KMS-11 (cell line): ENCODE results near the gene NT5DC3.

Experiments used
- H2AFZ ChIP-seq: fragments of 200-600 bp; sonication (generic); 2 replicates; pipeline ENCODE4 v1.6.1; 2016; ENCODE audit warnings: antibody characterized with exemption, mixed run types, low read depth
- H3K27ac ChIP-seq: fragments of 200-600 bp; sonication (generic); 2 replicates; pipeline ENCODE4 v1.6.1; 2016; ENCODE audit warnings: mild to moderate bottlenecking, mixed run types
- H3K27me3 ChIP-seq: fragments of 200-600 bp; sonication (generic); 2 replicates; pipeline ENCODE4 v1.6.1; 2017; ENCODE audit warnings: mild to moderate bottlenecking, low read depth, mixed run types, moderate library complexity; ENCODE audit not compliant: insufficient read depth
- H3K36me3 ChIP-seq: fragments of 200-600 bp; sonication (generic); 2 replicates; pipeline ENCODE4 v1.6.1; 2017; ENCODE audit warnings: mild to moderate bottlenecking, mixed run types; ENCODE audit not compliant: insufficient read depth
- H3K4me1 ChIP-seq: fragments of 200-600 bp; sonication (generic); 2 replicates; pipeline ENCODE4 v1.6.1; 2016; ENCODE audit warnings: mild to moderate bottlenecking, low read depth, mixed run types; ENCODE audit not compliant: poor library complexity, severe bottlenecking
- H3K4me2 ChIP-seq: fragments of 200-600 bp; sonication (generic); 2 replicates; pipeline ENCODE4 v1.7.0; 2016; ENCODE audit warnings: mild to moderate bottlenecking, mixed run types
- H3K4me3 ChIP-seq: fragments of 200-600 bp; sonication (generic); IDR thresholded peaks from 2 replicates; pipeline ENCODE4 v1.6.1; 2017; ENCODE audit warnings: low read depth, low read length, mixed read lengths; ENCODE audit not compliant: insufficient read depth
- H3K79me2 ChIP-seq: fragments of 200-600 bp; sonication (generic); 2 replicates; pipeline ENCODE4 v1.6.1; 2016; ENCODE audit warnings: low read depth, mixed run types; ENCODE audit not compliant: insufficient read depth
- H3K9ac ChIP-seq: fragments of 200-600 bp; sonication (generic); 2 replicates; pipeline ENCODE4 v1.6.1; 2016; ENCODE audit warnings: mild to moderate bottlenecking, mixed run types
- H4K20me1 ChIP-seq: fragments of 200-600 bp; sonication (generic); 2 replicates; pipeline ENCODE4 v1.6.1; 2016; ENCODE audit warnings: mild to moderate bottlenecking, mixed run types; ENCODE audit not compliant: insufficient read depth
- CTCF ChIP-seq: fragments of 200-600 bp; sonication (generic); conservative IDR thresholded peaks from 2 replicates; pipeline ENCODE4 v1.6.1; 2017; ENCODE audit warnings: low read depth, mild to moderate bottlenecking, antibody characterized with exemption, low read length, moderate library complexity, mixed read lengths

The NT5DC3 gene

GRCh38 chr12:103802586-103802886 lies 38.5 kb downstream of the NT5DC3 start:
- TF ChIP-seq CTCF = no peak
- H3K4me2 ChIP-seq = no peak overlapping the region

GRCh38 chr12:103801709-103802585 lies 39.1 kb downstream of the NT5DC3 start:
- no peaks in the 10 kb centered on the region for H4K20me1 ChIP-seq
- no peaks in the 10 kb centered on the region for H3K79me2 ChIP-seq
- no peaks in the 10 kb centered on the region for H3K4me1 ChIP-seq
- no peaks in the 10 kb centered on the region for H3K27me3 ChIP-seq
- no peaks in the 10 kb centered on the region for H3K36me3 ChIP-seq
- no peak for TF ChIP-seq CTCF
- H3K9ac ChIP-seq = no peak overlapping the region
- no peak overlapping the region for H3K4me2 ChIP-seq
- H2AFZ ChIP-seq = no peak overlapping the region
- no peak overlapping the region for H3K4me3 ChIP-seq
- no peak overlapping the region for H3K27ac ChIP-seq

More at GRCh38 chr12:103802586-103802886, 38.5 kb downstream of the NT5DC3 start:
- H3K4me3 ChIP-seq = no peak overlapping the region
- no peak overlapping the region for H3K27ac ChIP-seq
- H2AFZ ChIP-seq = no peak overlapping the region
- no peaks in the 10 kb centered on the region for H4K20me1 ChIP-seq
- H3K4me1 ChIP-seq = no peaks in the 10 kb centered on the region
- no peaks in the 10 kb centered on the region for H3K79me2 ChIP-seq
- no peaks in the 10 kb centered on the region for H3K27me3 ChIP-seq
- H3K9ac ChIP-seq = no peak overlapping the region
- no peaks in the 10 kb centered on the region for H3K36me3 ChIP-seq

- Histone ChIP-seq H3K4me1 (no peaks in the 10 kb centered on the region), H3K4me2 (no peak overlapping the region), H3K9ac (no peak overlapping the region), H2AFZ (no peak overlapping the region), H3K4me3 (no peak overlapping the region), H3K79me2 (no peaks in the 10 kb centered on the region), H3K36me3 (no peaks in the 10 kb centered on the region), H3K27me3 (no peaks in the 10 kb centered on the region), H3K27ac (no peak overlapping the region), H4K20me1 (no peaks in the 10 kb centered on the region)
- no peak for TF ChIP-seq CTCF
Measured at GRCh38 chr12:103799857-103800771, 40.9 kb downstream of the NT5DC3 start.

- H3K9ac ChIP-seq = no peak overlapping the region
- H3K27me3 ChIP-seq = no peaks in the 10 kb centered on the region
- H3K36me3 ChIP-seq = no peaks in the 10 kb centered on the region
- H4K20me1 ChIP-seq = no peaks in the 10 kb centered on the region
- no peak overlapping the region for H3K4me2 ChIP-seq
- H2AFZ ChIP-seq = no peak overlapping the region
- no peak for TF ChIP-seq CTCF
- H3K4me1 ChIP-seq = no peaks in the 10 kb centered on the region
- H3K4me3 ChIP-seq = no peak overlapping the region
- no peak overlapping the region for H3K27ac ChIP-seq
- no peaks in the 10 kb centered on the region for H3K79me2 ChIP-seq
Measured at GRCh38 chr12:103799504-103799856, 41.6 kb downstream of the NT5DC3 start.
